OCI-LY1 (cell line): ENCODE data around the gene GRM7.

ENCODE experiments used
- EZH2 ChIP-seq: fragments of 200-600 bp; sonication (generic), shearing (Covaris generic); IDR thresholded peaks from 2 replicates; pipeline ENCODE4 v1.8.0; 2017; ENCODE audit warnings: borderline replicate concordance, mixed run types, mild to moderate bottlenecking, antibody characterized with exemption, low read length, moderate library complexity, mixed read lengths
- TF ChIP-seq, protein P1 (sequence below): fragments of 200-600 bp; sonication (generic), shearing (Covaris generic); IDR thresholded peaks from 2 replicates; pipeline ENCODE4 v1.5.1; 2017; ENCODE audit warnings: mild to moderate bottlenecking, antibody characterized with exemption, low read length, moderate library complexity, mixed read lengths

DNA sequence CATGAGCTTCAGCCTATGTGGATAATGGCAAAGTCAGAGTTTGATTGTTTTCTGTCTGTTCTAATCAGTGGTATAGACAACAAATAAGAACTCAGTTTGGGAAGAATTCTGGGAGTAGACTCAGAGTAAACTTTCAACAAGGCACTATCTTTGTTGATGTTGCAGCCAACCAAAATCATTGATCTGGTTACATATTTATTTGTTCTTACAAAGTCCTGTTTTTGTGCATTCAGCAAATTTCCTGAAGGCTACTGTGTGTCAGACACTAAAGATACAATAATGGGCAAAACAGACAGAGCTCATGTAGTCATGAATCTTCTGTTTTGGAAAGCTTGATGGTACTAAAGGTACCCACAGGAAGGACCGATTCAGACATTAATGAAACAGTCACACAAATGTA is 55.0 kb downstream of the GRM7 start:
- no peak for TF ChIP-seq EZH2
- TF ChIP-seq, protein P1, sequence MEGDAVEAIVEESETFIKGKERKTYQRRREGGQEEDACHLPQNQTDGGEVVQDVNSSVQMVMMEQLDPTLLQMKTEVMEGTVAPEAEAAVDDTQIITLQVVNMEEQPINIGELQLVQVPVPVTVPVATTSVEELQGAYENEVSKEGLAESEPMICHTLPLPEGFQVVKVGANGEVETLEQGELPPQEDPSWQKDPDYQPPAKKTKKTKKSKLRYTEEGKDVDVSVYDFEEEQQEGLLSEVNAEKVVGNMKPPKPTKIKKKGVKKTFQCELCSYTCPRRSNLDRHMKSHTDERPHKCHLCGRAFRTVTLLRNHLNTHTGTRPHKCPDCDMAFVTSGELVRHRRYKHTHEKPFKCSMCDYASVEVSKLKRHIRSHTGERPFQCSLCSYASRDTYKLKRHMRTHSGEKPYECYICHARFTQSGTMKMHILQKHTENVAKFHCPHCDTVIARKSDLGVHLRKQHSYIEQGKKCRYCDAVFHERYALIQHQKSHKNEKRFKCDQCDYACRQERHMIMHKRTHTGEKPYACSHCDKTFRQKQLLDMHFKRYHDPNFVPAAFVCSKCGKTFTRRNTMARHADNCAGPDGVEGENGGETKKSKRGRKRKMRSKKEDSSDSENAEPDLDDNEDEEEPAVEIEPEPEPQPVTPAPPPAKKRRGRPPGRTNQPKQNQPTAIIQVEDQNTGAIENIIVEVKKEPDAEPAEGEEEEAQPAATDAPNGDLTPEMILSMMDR, result no peak
